Measurements from ENCODE around the gene UBR2. TPM values are rescaled to one million over a fixed set of nuclear protein-coding genes. Genes with fewer than 3 reads are reported as not detected.
A peak's percentile ranks its signal among the peaks of the same experiment; 100 is the strongest.

UBR2 gene
- total and polyA plus RNA-seq, 2 of the 13 experiments (the other 11 are each of a cell fraction or from before 2014, with no cell fraction given) = 17.6 to 29.3 TPM

DNA sequence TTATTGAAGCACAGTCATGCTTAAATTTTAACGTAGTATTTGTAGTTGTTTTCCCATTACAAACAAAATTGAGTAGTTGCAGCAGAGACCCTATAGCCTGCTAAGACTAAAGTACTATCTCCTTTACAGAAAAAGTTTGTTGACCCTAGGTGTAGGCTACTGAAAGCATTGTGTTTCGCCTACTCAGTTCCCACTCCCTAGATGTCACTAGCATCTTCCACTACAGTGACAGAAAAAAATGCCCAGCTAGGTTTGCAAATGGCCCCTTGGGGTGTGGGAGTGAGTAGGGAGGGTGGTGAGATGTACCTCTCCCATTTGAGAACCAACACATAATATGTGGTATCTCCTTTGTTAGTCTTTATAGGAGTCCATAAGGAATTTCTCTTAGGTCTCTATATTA is 34.5 kb downstream of the UBR2 start (continued):
- TF ChIP-seq HNRNPK (IDR thresholded peaks at IDR 0.05; ENCODE audit: low read depth, low read length, poor library complexity, severe bottlenecking) (no peak), ZNF329 (CRISPR knock-in tag; IDR thresholded peaks at IDR 0.05; ENCODE audit: low read depth) (no peak)

DNA sequence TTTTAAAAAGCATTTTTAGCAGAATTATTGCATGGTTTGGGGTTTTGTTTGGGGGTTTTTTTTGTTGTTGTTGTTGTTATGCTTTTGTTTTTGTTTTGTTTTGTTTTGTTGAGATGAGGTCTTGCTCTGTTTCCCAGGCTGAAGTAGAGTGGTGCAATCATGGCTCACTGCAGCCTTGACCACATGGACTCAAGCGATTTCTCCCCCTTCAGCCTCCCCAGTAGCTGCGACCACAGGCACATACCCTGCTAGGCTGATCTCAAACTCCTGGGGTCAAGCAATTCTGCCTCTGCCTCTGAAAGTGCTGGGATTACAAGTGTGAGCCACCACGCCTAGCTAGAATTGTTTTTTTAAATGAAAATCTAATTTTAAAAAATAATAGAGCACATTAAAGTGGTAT is 35.7 kb downstream of the UBR2 start:
- H3K27me3 ChIP-seq (ENCODE audit: control insufficient read depth in 1 of 2, insufficient read depth in 2 of 2, low read length in 2 of 2) = no peaks in the 10 kb centered on the region
- no peak for DNase-seq (ENCODE audit: low spot score)
- peaks cover 3 to 32% of the 10 kb centered on the region in 2 experiments for H3K36me3 ChIP-seq (replicated peaks in 1 of 2; ENCODE audit: control insufficient read depth in 1 of 2, insufficient read depth in 2 of 2, low read length in 2 of 2)
- H3K4me2 ChIP-seq (ENCODE audit: low read depth, low read length) = no peak overlapping the region
- H2AFZ ChIP-seq (ENCODE audit: low read length) = no peak overlapping the region
- WGBS (ENCODE audit: low lambda C conversion rate) = 79% methylated on average over 3 of the region's 3 CpGs
- no peaks in the 10 kb centered on the region for H3K9me3 ChIP-seq (ENCODE audit: low read length)
- no peak overlapping the region for H3K4me3 ChIP-seq (replicated peaks in 1 of 3; ENCODE audit: insufficient read depth in 1 of 3, low read depth in 2 of 3, low read length in 3 of 3)
- no peak for FAIRE-seq
- intact Hi-C loops (cut with micrococcal nuclease; ENCODE audit: unreplicated experiment) = no loop called here
- in situ Hi-C loops (cut with HindIII; ENCODE audit: extremely low pct_ligation_motif_present, low pct_unique_long_range_greater_than_20kb) = no loop called here
- no TSS peak for BruUV-seq (replicated peaks)
- H3K27ac ChIP-seq (ENCODE audit: extremely low read length, insufficient read depth, low read length) = no peak overlapping the region
- peak; percentile 70; the same call in 2 of the 3 replicates for ATAC-seq
- CTCF ChIA-PET (ENCODE audit: low intra/inter-chr PET ratio, low total read pairs) = no interaction called here
- 0 out of 2 replicates have a peak, but pooled peaks cover 3% of the 10 kb centered on the region for H4K20me1 ChIP-seq (ENCODE audit: insufficient read depth, low read length)
- H3K79me2 ChIP-seq (ENCODE audit: insufficient read depth, low read length) = no peaks in the 10 kb centered on the region
- H3K9ac ChIP-seq (ENCODE audit: insufficient read depth, low read depth, low read length) = no peak overlapping the region
- peaks cover 6% of the 10 kb centered on the region; the same call in 1 of the 2 replicates for H3K4me1 ChIP-seq (ENCODE audit: insufficient read depth, low read length)
- POLR2A ChIA-PET = no interaction called here
- TF ChIP-seq ZNF616 (CRISPR knock-in tag; IDR thresholded peaks at IDR 0.05; ENCODE audit: low read depth) = no peak
- TF ChIP-seq REL (CRISPR knock-in tag; conservative IDR thresholded peaks at IDR 0.05) = no peak
- TF ChIP-seq ZNF644 (CRISPR knock-in tag; IDR thresholded peaks at IDR 0.05; ENCODE audit: low read depth) = 0 out of 2 replicates have a peak, but pooled peaks have one; percentile 21
- TF ChIP-seq, protein P1, sequence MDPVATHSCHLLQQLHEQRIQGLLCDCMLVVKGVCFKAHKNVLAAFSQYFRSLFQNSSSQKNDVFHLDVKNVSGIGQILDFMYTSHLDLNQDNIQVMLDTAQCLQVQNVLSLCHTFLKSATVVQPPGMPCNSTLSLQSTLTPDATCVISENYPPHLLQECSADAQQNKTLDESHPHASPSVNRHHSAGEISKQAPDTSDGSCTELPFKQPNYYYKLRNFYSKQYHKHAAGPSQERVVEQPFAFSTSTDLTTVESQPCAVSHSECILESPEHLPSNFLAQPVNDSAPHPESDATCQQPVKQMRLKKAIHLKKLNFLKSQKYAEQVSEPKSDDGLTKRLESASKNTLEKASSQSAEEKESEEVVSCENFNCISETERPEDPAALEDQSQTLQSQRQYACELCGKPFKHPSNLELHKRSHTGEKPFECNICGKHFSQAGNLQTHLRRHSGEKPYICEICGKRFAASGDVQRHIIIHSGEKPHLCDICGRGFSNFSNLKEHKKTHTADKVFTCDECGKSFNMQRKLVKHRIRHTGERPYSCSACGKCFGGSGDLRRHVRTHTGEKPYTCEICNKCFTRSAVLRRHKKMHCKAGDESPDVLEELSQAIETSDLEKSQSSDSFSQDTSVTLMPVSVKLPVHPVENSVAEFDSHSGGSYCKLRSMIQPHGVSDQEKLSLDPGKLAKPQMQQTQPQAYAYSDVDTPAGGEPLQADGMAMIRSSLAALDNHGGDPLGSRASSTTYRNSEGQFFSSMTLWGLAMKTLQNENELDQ (CRISPR knock-in tag; IDR thresholded peaks at IDR 0.05; ENCODE audit: borderline replicate concordance) = no peak
- TF ChIP-seq ZSCAN21 (CRISPR knock-in tag; IDR thresholded peaks at IDR 0.05; ENCODE audit: borderline replicate concordance) = no peak
- TF ChIP-seq, protein P2, sequence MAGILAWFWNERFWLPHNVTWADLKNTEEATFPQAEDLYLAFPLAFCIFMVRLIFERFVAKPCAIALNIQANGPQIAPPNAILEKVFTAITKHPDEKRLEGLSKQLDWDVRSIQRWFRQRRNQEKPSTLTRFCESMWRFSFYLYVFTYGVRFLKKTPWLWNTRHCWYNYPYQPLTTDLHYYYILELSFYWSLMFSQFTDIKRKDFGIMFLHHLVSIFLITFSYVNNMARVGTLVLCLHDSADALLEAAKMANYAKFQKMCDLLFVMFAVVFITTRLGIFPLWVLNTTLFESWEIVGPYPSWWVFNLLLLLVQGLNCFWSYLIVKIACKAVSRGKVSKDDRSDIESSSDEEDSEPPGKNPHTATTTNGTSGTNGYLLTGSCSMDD (CRISPR knock-in tag; IDR thresholded peaks at IDR 0.05) = no peak
- TF ChIP-seq MED8 (CRISPR knock-in tag; IDR thresholded peaks at IDR 0.05; ENCODE audit: insufficient replicate concordance) = no peak
- no peak for TF ChIP-seq ZNF34 (CRISPR knock-in tag; IDR thresholded peaks at IDR 0.05; ENCODE audit: borderline replicate concordance)
- peak; percentile 39; the same call in 1 of the 2 replicates for TF ChIP-seq CEBPB (IDR thresholded peaks at IDR 0.05; ENCODE audit: borderline replicate concordance, low read depth, low read length)
- TF ChIP-seq FOXP1 (IDR thresholded peaks at IDR 0.05) = peak; percentile 52; the same call in 1 of the 2 replicates
- TF ChIP-seq FOXP1 (CRISPR knock-in tag; IDR thresholded peaks at IDR 0.05) = no peak
- no peak for TF ChIP-seq STAG1 (CRISPR knock-in tag; IDR thresholded peaks at IDR 0.05)
- TF ChIP-seq, protein P3, sequence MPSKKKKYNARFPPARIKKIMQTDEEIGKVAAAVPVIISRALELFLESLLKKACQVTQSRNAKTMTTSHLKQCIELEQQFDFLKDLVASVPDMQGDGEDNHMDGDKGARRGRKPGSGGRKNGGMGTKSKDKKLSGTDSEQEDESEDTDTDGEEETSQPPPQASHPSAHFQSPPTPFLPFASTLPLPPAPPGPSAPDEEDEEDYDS (CRISPR knock-in tag; IDR thresholded peaks at IDR 0.05) = no peak
- TF ChIP-seq, protein P4, sequence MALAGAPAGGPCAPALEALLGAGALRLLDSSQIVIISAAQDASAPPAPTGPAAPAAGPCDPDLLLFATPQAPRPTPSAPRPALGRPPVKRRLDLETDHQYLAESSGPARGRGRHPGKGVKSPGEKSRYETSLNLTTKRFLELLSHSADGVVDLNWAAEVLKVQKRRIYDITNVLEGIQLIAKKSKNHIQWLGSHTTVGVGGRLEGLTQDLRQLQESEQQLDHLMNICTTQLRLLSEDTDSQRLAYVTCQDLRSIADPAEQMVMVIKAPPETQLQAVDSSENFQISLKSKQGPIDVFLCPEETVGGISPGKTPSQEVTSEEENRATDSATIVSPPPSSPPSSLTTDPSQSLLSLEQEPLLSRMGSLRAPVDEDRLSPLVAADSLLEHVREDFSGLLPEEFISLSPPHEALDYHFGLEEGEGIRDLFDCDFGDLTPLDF (CRISPR knock-in tag; IDR thresholded peaks at IDR 0.05) = no peak
- TF ChIP-seq, protein P5, sequence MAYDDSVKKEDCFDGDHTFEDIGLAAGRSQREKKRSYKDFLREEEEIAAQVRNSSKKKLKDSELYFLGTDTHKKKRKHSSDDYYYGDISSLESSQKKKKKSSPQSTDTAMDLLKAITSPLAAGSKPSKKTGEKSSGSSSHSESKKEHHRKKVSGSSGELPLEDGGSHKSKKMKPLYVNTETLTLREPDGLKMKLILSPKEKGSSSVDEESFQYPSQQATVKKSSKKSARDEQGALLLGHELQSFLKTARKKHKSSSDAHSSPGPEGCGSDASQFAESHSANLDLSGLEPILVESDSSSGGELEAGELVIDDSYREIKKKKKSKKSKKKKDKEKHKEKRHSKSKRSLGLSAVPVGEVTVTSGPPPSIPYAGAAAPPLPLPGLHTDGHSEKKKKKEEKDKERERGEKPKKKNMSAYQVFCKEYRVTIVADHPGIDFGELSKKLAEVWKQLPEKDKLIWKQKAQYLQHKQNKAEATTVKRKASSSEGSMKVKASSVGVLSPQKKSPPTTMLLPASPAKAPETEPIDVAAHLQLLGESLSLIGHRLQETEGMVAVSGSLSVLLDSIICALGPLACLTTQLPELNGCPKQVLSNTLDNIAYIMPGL (CRISPR knock-in tag; IDR thresholded peaks at IDR 0.05; ENCODE audit: borderline replicate concordance in 1 of 2, low read depth in 1 of 2) = no peak
